NCI-H1105 treated with DMSO at 0.1 percent for 48 hours (cell line): ENCODE data around the gene IFITM1.
"Not testable (repeated sequence)": the region's sequence is repeated elsewhere in the genome, so short reads cannot be mapped to it uniquely, and the experiment has no call there.

Experiments
- DNase-seq: peaks from one replicate; lab custom pipeline; 2025; lab: John Stamatoyannopoulos, UW

IFITM1 gene

GRCh38 chr11:293852-294661, 19.8 kb upstream of the IFITM1 start:
- no peak for DNase-seq

GRCh38 chr11:294780-295179, 19.1 kb upstream of the IFITM1 start:
- no peak for DNase-seq

- no peak for DNase-seq
Observed at GRCh38 chr11:295351-296170, 18.3 kb upstream of the IFITM1 start.

DNA sequence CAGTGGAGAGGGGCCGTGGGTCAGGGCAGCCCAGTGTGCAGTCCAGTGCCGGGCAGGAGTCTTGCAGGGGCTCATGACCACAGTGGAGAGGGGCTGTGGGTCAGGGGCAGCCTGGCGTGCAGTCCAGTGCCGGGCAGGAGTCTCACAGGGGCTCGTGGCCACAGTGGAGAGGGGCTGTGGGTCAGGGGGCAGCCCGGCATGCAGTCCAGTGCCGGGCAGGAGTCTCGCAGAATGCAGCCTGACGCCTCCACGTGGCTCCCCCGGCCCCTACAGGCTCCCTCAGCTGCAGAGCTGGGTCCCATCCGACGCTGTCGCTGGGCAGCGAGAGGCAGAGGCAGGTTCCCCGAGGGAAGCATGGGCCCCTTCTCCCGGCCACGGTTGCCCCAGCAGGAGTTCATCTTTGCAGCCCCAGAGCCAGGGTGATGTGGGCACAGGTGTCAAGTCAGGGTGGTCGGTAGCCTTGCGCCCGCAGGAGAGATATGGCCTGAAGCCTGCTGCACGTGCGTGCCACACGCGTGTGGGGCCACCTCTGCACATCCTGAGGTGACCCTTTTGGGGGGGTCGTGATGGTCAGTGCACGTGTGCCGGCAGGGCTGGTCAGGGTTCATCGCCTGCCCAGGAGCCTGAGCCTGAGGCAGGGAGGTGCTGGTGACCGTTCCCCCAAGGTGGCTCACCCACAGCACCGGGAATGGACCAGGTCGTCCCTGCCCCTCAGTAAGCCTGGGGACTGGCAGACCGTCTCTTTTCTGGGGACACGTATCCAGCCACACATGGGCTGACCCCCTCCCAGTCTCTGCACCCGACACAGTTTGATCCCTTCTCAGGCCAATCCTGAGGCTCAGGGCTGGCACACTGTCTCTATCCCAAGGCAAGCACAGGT, 17.4 kb upstream of the IFITM1 start:
- DNase-seq, result no peak

DNA sequence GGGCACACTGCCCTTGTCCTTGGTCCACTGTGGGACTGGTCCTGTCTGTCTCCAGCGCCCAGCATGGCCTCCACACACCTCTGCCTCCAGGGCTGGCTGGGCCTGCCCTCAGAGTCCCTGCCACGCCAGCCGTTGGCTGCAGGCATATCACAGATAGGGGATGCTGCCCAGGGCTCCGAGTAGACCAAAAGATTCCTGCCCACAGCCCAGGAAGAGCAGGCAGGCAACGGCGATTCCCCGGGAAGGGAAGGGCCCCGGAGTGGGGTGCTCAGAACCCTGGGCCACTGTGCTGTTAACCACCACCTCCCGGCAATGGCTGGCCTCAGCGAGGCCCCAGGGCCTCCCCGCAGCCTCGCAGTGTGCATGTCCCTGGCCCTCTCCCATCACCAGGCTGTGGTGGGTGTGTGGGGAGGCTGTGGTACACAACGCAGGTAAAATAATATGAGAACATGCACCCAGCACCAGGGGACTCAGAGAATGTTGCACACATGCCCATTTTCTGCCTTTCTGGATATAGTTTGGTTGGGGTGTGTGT, 16.7 kb upstream of the IFITM1 start:
- no peak for DNase-seq

DNA sequence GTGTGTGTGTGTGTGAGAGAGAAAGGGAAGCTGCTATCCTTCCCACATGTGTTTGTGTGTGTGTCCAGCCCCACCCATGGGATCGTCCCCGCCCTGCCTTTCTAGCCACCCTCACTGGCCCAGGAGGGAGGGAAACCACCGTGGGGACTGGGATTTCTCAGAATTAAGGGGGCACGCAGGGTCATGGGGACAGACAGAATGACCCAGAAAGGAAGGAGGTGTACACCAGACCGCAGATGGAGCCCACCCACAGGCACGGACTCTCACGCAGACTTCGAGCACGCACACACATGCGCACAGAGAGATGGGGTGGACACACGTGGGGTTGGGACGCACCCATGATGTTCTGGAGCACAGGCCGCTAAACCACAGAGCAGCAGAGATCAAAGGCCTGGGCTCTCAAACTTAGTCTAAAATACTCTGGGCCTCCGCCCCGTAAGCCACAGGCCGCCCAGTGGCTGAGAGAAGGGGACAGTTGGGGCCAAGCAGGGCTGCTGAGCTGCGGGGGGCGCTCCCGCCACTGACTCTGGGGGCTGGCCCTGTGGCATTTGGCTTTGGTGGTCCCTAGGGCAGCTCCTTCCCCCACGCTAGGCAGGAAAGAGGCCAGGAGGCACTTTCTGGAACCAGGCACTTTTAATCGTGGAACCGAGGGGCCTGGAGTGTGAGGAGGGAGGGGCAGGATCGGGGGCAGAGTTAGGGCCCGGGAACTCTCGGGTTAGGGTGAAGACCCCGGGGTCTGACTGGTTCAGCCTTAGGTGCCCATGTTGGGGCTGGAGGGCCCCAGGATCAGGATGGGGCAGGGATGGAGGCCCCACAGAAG, 16.0 kb upstream of the IFITM1 start:
- no peak for DNase-seq

DNA sequence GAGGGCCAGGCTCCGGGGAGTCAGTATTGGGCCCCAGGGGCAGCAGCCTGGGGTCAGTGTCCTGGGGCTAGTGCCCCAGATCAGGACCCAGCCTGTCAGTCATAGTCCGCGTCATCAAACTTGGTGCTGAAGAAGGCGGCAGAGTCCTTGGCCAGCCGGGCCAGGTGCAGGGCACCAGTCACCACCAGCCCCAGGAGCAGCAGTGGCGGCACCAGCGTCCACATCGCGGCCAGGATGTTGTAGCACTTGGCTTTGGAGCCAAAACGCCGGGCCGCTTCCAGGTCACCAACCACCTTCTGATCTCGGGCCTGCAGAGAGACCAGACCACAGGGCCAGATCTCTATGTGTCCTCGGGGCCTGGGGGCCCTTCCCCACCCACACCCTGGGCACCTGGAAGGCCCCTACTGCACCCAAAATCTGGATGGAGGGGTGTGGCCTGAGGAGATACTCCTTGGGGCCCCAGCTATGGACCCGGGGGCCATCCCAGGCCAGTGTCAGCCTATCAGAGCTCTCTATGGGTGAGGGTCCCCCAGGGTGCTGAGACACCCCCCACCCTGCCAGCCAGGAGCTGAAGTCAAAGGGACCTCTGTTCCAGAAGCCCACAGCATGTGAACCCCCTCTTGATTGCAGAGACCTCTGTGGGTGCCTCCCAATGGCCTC, 15.3 kb upstream of the IFITM1 start:
- DNase-seq, result no peak

DNA sequence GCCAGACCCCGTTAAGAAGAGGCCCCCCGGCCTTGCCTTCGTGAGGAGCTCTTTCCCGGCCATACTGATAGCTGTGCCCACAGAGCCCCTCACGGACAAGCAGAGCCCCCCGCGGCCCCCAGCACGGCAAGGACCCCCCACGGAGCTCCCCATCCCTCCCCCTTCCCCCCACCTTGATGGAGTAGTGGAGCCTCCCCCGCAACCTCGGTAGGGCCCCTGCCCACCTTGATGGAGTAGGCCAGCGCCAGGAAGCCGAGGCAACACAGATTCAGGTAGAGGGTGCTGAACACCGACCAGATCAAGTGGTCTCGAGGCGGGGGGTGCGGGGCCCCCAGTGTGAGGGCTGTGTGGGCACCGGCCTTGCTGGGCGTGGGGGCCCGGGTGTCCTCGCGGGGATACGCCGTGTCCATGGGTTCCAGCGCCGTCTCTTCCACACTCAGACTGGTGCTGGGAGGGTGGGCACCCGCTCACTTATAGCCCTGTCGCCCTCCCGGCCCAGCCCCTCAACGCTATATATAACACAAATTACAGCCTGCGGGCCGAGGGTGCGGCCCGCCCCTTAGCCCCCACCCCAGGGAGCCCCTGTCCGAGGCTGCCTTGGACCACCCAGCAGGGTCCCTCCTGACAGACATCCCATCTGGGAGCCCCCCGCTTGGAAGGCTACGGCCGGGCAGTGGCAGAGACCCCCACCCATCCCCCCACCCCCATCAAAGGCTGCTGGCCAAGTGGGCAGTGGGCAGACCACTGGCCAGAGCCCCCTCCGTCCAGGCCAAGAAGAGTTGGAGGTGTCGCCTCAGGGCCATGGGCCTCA, 14.6 kb upstream of the IFITM1 start, which contains the start of gene IFITM5:
TSS of gene IFITM5 (minus strand) at position 446 of the 811 bp plus-strand sequence. CDS start at position 410, 36 bp downstream.
- DNase-seq, result no peak

DNA sequence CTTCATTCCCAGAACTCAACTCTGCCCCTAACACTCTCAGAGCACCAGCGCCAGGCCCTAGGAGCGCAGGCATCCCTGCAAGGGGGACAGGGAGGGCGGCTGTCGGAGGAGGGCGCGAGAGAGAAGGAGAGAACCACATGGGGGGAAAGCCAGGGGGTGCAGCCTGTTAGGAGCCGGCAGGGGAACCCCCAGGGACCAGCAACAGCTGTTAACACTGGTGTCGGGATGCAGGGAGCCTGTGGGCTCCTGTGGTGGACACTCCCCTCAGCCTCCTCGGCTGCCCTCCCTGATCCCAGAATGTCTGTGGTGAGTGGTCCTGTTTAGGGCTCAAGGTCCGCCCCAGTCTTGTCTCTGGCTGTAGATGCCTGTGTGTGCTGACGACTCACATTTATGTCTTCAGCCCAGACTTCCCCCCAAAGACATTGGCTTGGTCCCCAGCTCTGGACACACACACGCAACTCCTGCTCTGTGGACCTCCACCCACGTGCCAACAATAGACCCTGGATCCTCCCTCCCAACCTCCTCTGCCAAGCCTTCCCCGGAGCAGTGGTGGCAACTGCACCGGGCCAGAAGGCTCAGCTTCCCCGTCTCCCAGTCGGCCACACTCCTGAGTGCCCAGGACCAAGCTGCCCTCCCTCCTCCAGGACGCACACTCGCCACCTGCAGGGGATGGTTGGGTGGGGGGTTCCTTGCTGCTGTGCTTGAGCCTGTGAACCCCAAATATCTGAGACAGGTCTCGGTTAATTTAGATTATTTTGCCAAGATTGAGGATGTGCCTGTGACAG, 13.7 kb upstream of the IFITM1 start:
- DNase-seq, result no peak

GRCh38 chr11:303363-303762, 10.5 kb upstream of the IFITM1 start:
- DNase-seq, result no peak

- no peak for DNase-seq
Observed at GRCh38 chr11:304061-304506, 9.8 kb upstream of the IFITM1 start.

DNA sequence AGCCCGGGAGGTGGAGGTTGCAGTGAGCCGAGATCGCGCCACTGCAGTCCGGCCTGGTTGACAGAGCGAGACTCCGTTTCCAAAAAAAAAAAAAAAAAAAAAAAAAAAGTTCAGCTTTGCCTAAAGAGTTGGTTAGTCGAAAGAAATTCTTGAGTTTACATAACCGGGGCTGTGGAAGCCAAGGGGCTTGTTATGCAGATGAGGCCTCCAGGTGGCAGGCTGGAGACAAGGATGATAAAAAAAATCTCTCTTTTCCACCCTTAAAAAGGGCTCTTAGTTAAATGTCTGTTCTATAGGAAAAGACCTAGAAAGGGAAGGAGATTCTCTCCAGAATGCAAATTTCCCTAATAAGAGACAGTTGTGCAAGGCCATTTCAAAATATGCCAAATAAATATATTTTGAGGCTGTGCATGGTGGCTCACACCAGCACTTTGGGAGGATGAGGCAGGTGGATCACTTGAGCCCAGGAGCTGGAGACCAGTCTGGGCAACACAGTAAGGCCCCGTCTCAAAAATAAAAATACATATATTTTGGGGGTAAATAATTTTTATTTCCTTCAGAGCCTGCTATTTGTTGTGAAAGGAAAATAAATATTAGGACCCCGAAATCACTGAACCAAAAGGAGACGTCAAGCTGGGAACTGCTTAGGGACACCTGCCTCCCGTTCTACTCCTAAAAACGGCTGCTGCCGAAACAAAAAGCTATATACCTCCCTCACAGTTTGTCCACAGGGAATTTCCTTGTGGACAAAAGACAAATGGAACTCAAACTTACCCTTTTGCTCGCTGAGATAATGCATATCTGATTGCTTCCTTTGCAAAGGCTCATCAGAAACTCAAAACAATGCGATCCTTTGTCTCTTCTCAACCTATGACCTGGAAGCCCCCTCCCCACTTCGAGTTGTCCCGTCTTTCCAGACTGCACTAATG, 8.7 kb upstream of the IFITM1 start:
- peak; percentile 38 for DNase-seq

DNA sequence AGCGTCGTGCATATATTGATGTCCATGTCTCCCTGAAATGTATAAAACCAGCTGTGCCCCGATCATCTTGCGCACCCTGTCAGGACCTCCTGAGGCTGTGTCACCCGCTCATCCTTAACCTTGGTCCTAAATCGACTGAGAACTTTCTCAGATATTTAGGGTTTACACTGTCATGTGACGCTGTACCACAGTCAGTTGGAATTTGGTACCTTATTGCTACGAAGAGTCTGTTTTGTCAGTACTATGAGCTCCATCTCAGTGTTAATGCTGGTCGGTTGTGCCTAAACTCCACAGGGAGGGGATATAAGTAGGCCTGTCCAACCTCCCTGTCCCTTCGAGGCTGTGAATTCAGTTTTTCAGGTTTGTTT, 8.0 kb upstream of the IFITM1 start:
- DNase-seq, result no peak

GRCh38 chr11:306645-307371, 7.0 kb upstream of the IFITM1 start:
- no peak for DNase-seq

DNA sequence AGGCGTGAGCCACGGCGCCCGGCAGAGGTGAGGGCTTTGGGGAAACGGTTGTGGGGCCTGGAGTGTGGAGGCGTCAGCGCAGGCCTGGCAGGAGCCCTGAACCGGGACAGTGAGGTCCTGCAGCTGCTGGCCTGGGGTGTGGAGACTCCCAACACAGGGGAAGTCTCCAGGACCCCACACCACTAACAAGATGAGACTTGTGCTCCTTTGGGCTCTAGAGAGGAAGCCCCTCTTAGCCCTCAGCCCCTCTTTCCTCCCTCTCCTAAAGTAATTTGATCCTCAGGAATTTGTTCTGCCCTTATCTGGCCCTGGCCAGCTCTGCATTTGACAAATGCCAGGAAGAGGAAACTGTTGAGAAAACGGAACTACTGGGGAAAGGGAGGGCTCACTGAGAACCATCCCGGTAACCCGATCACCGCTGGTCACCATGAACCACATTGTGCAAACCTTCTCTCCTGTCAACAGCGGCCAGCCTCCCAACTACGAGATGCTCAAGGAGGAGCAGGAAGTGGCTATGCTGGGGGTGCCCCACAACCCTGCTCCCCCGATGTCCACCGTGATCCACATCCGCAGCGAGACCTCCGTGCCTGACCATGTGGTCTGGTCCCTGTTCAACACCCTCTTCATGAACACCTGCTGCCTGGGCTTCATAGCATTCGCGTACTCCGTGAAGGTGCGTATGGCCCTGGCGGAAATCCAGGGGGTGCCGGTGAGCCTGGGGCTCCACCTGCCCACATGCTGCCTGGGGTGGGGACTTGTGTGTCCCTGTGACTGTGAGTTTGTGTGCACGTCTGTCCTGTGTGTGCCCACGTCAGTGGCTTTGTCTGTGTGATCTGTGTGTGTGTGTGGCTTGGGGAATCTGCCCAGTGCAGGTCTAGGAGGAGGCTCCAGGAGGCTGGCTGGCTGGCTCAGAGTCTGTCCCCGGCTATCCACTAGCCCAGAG, 5.8 kb upstream of the IFITM1 start, which contains the start of gene IFITM2:
TSS of gene IFITM2 (plus strand) at position 51 of the 943 bp plus-strand sequence. CDS start at position 428, 377 bp downstream.
- DNase-seq, result not testable (repeated sequence)
